Common myeloid progenitor, CD34-positive (primary cell): ENCODE results near the gene RGS9BP.
"Not testable (repeated sequence)": the region's sequence is repeated elsewhere in the genome, so short reads cannot be mapped to it uniquely, and the experiment has no call there.

ENCODE experiments used
- CTCF ChIA-PET: fragments of 350-600 bp; sonication (Branson Sonifier 250); formaldehyde crosslinking; loops from one replicate; lab custom pipeline; 2021; ENCODE audit warnings: antibody characterized with exemption; lab: Charles Lee
- POLR2A ChIA-PET: fragments of 350-600 bp; sonication (Branson Sonifier 250); formaldehyde crosslinking; loops from one replicate; lab custom pipeline; 2021; ENCODE audit warnings: antibody characterized with exemption; lab: Charles Lee
- DNase-seq, 3 donors: peaks; one replicate each; pipeline versions ENCODE4 v3.0.0 to v3.0.0-alpha.2; 2013
- H3K27ac ChIP-seq, 2 experiments: 1 replicate in 1 of 2; 2 replicates in 1 of 2; pipeline ENCODE4 v1.7.0; 2013; ENCODE audit warnings: inconsistent platforms in 2 of 2, low read length in 2 of 2, mild to moderate bottlenecking in 2 of 2, low read depth in 1 of 2, moderate library complexity in 1 of 2; ENCODE audit not compliant: severe bottlenecking in 2 of 2, insufficient read depth in 1 of 2, poor library complexity in 1 of 2
- H3K27me3 ChIP-seq, 5 experiments: replicated peaks in 2 of 5; 1 replicate in 3 of 5; 2 replicates in 2 of 5; pipeline versions ENCODE4 v1.6.1 to v1.7.0; 2013; ENCODE audit warnings: low read length in 4 of 5, mild to moderate bottlenecking in 2 of 5, moderate library complexity in 2 of 5, inconsistent platforms in 1 of 5; ENCODE audit not compliant: insufficient read depth in 5 of 5, control insufficient read depth in 4 of 5
- H3K36me3 ChIP-seq, 4 experiments: 1 replicate in 2 of 4; 2 replicates in 2 of 4; pipeline versions ENCODE4 v1.6.1 to v1.7.0; 2013; ENCODE audit warnings: low read length in 3 of 4, control low read depth in 1 of 4, mild to moderate bottlenecking in 1 of 4; ENCODE audit not compliant: control insufficient read depth in 4 of 4, insufficient read depth in 4 of 4
- H3K4me1 ChIP-seq, 4 experiments: 1 replicate in 3 of 4; 2 replicates in 1 of 4; pipeline versions ENCODE4 v1.6.1 to v1.7.1; 2013; ENCODE audit warnings: low read length in 3 of 4, mild to moderate bottlenecking in 3 of 4, control low read depth in 1 of 4, inconsistent platforms in 1 of 4, moderate library complexity in 1 of 4; ENCODE audit not compliant: control insufficient read depth in 4 of 4, insufficient read depth in 4 of 4; ENCODE audit errors: control extremely low read depth in 1 of 4
- H3K4me3 ChIP-seq, 7 experiments: 1 replicate in 4 of 7; 2 replicates in 3 of 7; pipeline versions ENCODE4 v1.5.1 to v1.7.0; 2013; ENCODE audit warnings: mild to moderate bottlenecking in 7 of 7, low read length in 6 of 7, moderate library complexity in 6 of 7, inconsistent platforms in 2 of 7, low read depth in 2 of 7, control low read depth in 1 of 7; ENCODE audit not compliant: insufficient read depth in 4 of 7, control insufficient read depth in 1 of 7; ENCODE audit errors: extremely low read depth in 1 of 7
- H3K9me3 ChIP-seq, 5 experiments: 1 replicate in 4 of 5; 2 replicates in 1 of 5; pipeline versions ENCODE4 v1.6.1 to v1.7.1; 2013; ENCODE audit warnings: low read length in 4 of 5, mild to moderate bottlenecking in 2 of 5, inconsistent platforms in 1 of 5, low read depth in 1 of 5, moderate library complexity in 1 of 5; ENCODE audit not compliant: control insufficient read depth in 4 of 5, insufficient read depth in 2 of 5; ENCODE audit errors: control extremely low read depth in 1 of 5
- WGBS: methylation state at CpG from one replicate; pipeline ENCODE4 v1.1.5; 2013; ENCODE audit not compliant: insufficient coverage; 5-methylcytosine and 5-hydroxymethylcytosine counted together

The RGS9BP gene

DNA sequence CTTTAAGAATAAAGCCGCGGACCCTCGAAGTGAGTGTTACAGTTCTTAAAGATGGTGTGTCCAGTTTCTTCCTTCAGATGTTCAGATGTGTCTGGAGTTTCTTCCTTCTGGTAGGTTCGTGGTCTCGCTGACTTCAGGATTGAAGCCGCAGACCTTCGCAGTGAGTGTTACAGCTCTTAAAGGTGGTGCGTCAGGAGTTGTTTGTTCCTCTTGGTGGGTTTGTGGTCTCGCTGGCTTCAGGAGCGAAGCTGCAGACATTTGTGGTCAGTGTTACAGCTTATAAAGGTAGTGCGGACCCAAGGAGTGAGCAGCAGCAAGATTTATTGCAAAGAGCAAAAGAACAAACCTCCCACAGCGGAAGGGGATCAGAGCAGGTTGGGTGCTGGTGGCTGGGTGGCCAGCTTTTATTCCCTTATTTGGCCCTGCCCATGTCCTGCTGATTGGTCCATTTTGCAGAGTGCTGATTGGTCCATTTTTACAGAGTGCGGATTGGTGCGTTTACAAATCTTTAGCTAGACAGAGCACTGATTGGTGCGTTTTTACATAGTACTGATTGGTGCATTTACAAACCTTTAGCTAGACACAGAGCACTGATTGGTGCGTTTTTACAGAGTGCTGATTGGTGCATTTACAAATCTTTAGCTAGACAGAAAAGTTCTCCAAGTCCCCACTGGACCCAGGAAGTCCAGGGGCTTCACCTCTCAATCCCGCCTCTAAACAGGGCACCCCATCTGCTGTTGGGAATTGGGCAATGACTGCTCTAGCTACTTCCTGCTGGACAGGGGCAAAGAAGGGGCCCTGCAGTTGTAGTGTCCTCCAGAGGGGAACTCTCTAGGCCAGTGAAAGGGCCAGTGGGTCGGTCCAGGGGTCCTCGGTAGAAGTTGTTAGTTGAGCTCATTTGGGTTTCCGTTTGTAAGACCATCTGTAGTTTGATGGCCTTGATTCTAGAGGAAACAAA lies 17.8 kb downstream of the RGS9BP start:
- H3K27me3 ChIP-seq, H3K36me3 ChIP-seq, POLR2A ChIA-PET, H3K9me3 ChIP-seq: not testable (repeated sequence)
- CTCF ChIA-PET: interaction anchor here (0.6 to 1.2 kb wide), 3 partner anchors 55 to 95 kb away, joined by 3 to 4 read pairs (median 3); no protein-coding TSS in a partner anchor
- DNase-seq: peak; percentile 75 to 95 (median 93)
- 54% methylated on average over 12 of the region's 20 CpGs for WGBS
- H3K4me1 ChIP-seq: peaks cover 4 to 43% (median 36%) of the 10 kb centered on the region in 4 experiments
- peak overlapping the region in 5 of 7 experiments; percentile 37 to 82 (median 73) for H3K4me3 ChIP-seq
- peak overlapping the region in 1 of 2 experiments; percentile 75 for H3K27ac ChIP-seq

DNA sequence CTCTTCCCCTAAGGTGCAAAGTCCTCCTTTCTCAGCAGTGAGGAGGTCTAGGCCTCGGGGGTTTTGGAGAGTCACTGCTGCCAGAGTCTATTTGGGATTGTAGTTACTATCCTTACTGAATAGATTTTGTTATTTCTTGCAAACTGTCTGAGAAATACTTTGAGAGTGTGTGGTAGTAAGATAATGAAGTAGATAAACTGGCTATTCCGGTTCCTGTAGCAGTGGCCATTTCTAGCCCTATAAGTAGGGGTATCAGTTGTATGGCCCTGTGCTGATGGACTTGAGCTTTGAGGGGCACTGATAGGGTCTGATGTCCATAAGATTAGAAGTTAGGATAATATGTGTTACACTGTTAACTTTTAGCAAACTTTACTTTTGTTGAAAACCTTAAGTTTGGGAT lies 18.7 kb downstream of the RGS9BP start:
- H3K27me3 ChIP-seq, H3K36me3 ChIP-seq, H3K9me3 ChIP-seq, CTCF ChIA-PET, POLR2A ChIA-PET, H3K27ac ChIP-seq, DNase-seq: not testable (repeated sequence)
- peaks cover 4 to 43% (median 36%) of the 10 kb centered on the region in 4 experiments for H3K4me1 ChIP-seq
- 40% methylated on average over 1 of the region's 2 CpGs for WGBS
- H3K4me3 ChIP-seq: peak overlapping the region in 1 of 7 experiments; percentile 25

DNA sequence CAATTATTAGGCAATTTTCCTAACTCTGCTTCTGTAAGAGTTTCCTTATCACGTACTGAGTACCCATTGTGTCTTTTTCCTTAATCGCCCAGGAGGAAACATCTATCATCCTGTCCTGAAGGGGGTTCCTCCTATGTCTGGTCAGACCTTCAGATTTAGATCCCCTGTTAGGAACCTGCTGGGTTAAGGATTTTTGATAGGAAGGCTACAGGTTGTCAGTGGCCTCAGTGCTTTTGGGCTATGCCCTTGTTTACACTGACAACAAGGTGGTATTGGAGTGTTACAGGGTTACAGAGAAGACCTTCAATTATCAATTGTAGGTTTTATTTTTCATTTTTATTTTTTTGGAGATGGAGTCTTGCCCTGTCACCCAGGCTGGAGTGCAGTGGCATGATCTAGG lies 19.2 kb downstream of the RGS9BP start:
- H3K27me3 ChIP-seq, CTCF ChIA-PET, POLR2A ChIA-PET, DNase-seq, H3K27ac ChIP-seq, H3K9me3 ChIP-seq, H3K4me3 ChIP-seq: not testable (repeated sequence)
- H3K4me1 ChIP-seq: peaks cover 4 to 43% (median 36%) of the 10 kb centered on the region in 4 experiments
- 25% methylated on average over 1 of the region's 2 CpGs for WGBS
- H3K36me3 ChIP-seq: peaks cover 0 to 13% (median 3%) of the 10 kb centered on the region in 4 experiments

DNA sequence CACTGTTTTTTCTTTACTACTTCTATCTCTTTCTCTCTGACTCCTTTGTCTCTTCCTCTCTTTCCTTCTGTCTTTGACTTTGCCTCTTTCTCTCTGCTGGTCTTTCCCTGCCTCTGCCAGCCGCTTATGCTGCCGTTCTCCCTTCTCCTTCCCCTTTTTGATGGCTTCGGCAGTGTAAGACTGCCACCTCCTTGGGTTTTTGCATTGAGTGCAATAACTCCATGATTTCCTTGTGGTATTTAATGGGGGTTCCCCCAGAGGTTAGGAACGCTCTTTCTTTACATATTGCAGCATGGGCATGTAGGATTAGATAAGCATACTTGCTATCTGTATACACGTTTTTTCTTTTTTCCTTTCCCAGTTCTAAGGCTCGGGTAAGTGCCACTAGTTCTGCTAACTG lies 19.9 kb downstream of the RGS9BP start:
- CTCF ChIA-PET, H3K27me3 ChIP-seq, H3K4me3 ChIP-seq, H3K27ac ChIP-seq, POLR2A ChIA-PET, H3K9me3 ChIP-seq: not testable (repeated sequence)
- Histone ChIP-seq H3K4me1 (peaks cover 4 to 43% (median 36%) of the 10 kb centered on the region in 4 experiments), H3K36me3 (peaks cover 0 to 18% (median 6%) of the 10 kb centered on the region in 4 experiments)
- peak; percentile 50 to 83 (median 74) for DNase-seq
- WGBS: no CpG with 5 or more reads among the region's 6 CpGs

DNA sequence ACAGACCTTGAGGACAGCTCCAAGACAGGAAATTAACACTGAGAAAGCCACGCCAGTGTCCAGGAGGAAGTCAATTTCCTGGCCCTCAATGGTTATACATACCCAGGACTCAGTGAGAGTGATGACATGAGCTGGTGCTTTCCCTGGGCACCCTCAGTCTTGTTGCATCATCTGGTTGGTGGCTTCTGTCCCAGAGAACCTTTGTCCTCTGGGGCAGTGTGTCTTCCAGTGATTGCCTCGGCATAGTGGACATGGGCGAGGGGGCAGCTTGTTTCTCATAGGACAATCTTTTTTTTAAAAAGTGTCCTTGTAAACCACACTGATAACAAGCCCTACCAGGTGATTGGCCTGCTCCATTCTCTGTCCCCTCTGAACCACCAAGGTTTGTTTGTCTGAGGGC lies 21.1 kb downstream of the RGS9BP start:
- H3K9me3 ChIP-seq, H3K4me3 ChIP-seq, DNase-seq, H3K27me3 ChIP-seq, POLR2A ChIA-PET, H3K27ac ChIP-seq: not testable (repeated sequence)
- Histone ChIP-seq H3K36me3 (peaks cover 0 to 22% (median 8%) of the 10 kb centered on the region in 4 experiments), H3K4me1 (peaks cover 0 to 35% (median 28%) of the 10 kb centered on the region in 4 experiments)
- WGBS: 86% methylated on average over 1 of the region's 3 CpGs
- CTCF ChIA-PET: interaction anchor here (0.8 kb wide), 1 partner anchor 97 kb away, joined by 3 read pairs; no protein-coding TSS in a partner anchor

DNA sequence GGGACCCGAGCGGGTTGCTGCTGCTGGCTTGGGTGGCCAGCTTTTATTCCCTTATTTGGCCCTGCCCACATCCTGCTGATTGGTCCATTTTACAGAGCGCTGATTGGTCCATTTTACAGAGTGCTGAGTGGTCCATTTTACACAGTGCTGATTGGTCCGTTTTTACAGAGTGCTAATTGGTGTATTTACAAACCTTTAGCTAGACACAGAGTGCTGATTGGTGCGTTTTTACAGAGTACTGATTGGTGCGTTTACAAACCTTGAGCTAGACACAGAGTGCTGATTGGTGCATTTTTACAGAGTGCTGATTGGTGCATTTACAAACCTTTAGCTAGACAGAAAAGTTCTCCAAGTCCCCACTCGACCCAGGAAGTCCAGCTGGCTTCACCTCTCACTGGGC lies 24.5 kb downstream of the RGS9BP start:
- 98% methylated on average over 6 of the region's 7 CpGs for WGBS
- POLR2A ChIA-PET, H3K4me1 ChIP-seq, H3K27ac ChIP-seq, H3K4me3 ChIP-seq, H3K27me3 ChIP-seq: not testable (repeated sequence)
- H3K9me3 ChIP-seq: peaks cover 1 to 22% (median 8%) of the 10 kb centered on the region in 5 experiments
- CTCF ChIA-PET: interaction anchor here (0.8 to 1.8 kb wide), 2 partner anchors 9 to 14 kb away, joined by 3 to 6 read pairs; no protein-coding TSS in a partner anchor
- DNase-seq: peak in 1 of 3 donors; percentile 29
- H3K36me3 ChIP-seq: peaks cover under 1 to 40% (median 12%) of the 10 kb centered on the region in 4 experiments

DNA sequence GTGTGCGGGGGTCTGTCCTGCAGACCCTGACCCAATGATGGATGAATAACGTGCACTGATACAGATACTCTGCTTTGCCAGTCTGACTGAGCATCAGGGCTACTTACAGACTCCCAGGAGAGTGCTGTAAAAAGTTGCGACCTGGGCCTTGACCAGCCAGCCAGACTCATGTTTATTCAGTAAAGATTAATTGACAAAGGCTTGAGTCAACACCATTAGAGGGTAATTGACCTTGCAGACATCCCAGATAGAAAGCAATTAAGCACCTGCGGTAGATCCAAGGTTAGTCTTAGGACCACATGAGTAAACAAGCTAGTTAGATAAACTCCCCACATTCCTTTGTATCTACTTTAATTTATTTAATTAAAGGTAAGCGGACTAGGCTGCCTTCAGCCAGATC lies 26.4 kb downstream of the RGS9BP start:
- WGBS: 100% methylated on average over 3 of the region's 5 CpGs
- Histone ChIP-seq H3K36me3 (peaks cover 6 to 46% (median 11%) of the 10 kb centered on the region in 4 experiments), H3K9me3 (peaks cover 1 to 22% (median 8%) of the 10 kb centered on the region in 5 experiments), H3K27me3 (no peaks in the 10 kb centered on the region), H3K4me1 (no peaks in the 10 kb centered on the region), H3K27ac (no peak overlapping the region), H3K4me3 (no peak overlapping the region)
- POLR2A ChIA-PET: no interaction called here
- DNase-seq: no peak
- CTCF ChIA-PET: no interaction called here
